Hypothalamus (tissue), 51 donors: Measurements from ENCODE around the gene PUS10.
"Not testable (repeated sequence)": the region's sequence is repeated elsewhere in the genome, so short reads cannot be mapped to it uniquely, and the experiment has no call there.

ENCODE experiments used
- DNase-seq, 51 donors: peaks; one replicate each; lab custom pipeline; 2025; lab: John Stamatoyannopoulos, UW

The PUS10 gene

GRCh38 chr2:61013382-61013781, 4.7 kb downstream of the PUS10 start:
- DNase-seq: no peak

- DNase-seq: not testable (repeated sequence)
Observed at GRCh38 chr2:61012303-61012702, 5.8 kb downstream of the PUS10 start.

GRCh38 chr2:61011678-61012077, 6.4 kb downstream of the PUS10 start:
- DNase-seq: no peak

GRCh38 chr2:61009355-61009754, 8.7 kb downstream of the PUS10 start:
- no peak for DNase-seq

GRCh38 chr2:61006486-61007105, 11.5 kb downstream of the PUS10 start:
- no peak for DNase-seq

GRCh38 chr2:61005736-61006135, 12.3 kb downstream of the PUS10 start:
- DNase-seq: no peak

GRCh38 chr2:60998628-60999545, 19.2 kb downstream of the PUS10 start:
- peak in 1 of 51 donors; percentile 2 for DNase-seq

GRCh38 chr2:60994131-60994530, 23.9 kb downstream of the PUS10 start:
- no peak for DNase-seq

- peak in 1 of 51 donors; percentile 2 for DNase-seq
Observed at GRCh38 chr2:60992985-60993392, 25.1 kb downstream of the PUS10 start.

- DNase-seq: no peak
Observed at GRCh38 chr2:60991644-60992043, 26.4 kb downstream of the PUS10 start.

- DNase-seq: no peak
Observed at GRCh38 chr2:60989259-60989658, 28.8 kb downstream of the PUS10 start.

- DNase-seq: not testable (repeated sequence)
Observed at GRCh38 chr2:60987656-60988055, 30.4 kb downstream of the PUS10 start.

- DNase-seq: no peak
Observed at GRCh38 chr2:60987041-60987440, 31.0 kb downstream of the PUS10 start.

- no peak for DNase-seq
Observed at GRCh38 chr2:60984720-60985119, 33.3 kb downstream of the PUS10 start.

- not testable (repeated sequence) for DNase-seq
Observed at GRCh38 chr2:60982066-60982465, 36.0 kb downstream of the PUS10 start.

GRCh38 chr2:60980071-60980815, 37.8 kb downstream of the PUS10 start:
- DNase-seq: no peak

- DNase-seq: no peak
Observed at GRCh38 chr2:60979231-60979630, 38.8 kb downstream of the PUS10 start.

GRCh38 chr2:60977562-60977895, 40.5 kb downstream of the PUS10 start:
- DNase-seq: no peak

GRCh38 chr2:60976875-60977561, 41.0 kb downstream of the PUS10 start:
- no peak for DNase-seq

GRCh38 chr2:60976256-60976850, 41.7 kb downstream of the PUS10 start:
- no peak for DNase-seq
